Ovary (tissue), 3 donors: ENCODE results near the gene SLC17A9.

ENCODE experiments used
- CTCF ChIP-seq, 3 donors: fragments of 450-650 bp in 2 of 3; fragments of 200-600 bp in 1 of 3; IDR thresholded peaks; one replicate each; pipeline versions ENCODE4 v1.5.1 to v1.8.0; 2016 to 2022; ENCODE audit warnings: antibody characterized with exemption in 3 of 3, mild to moderate bottlenecking in 1 of 3
- POLR2A ChIP-seq: fragments of 450-650 bp; IDR thresholded peaks from one replicate; pipeline ENCODE4 v1.6.1; 2017; ENCODE audit warnings: antibody characterized with exemption, mild to moderate bottlenecking, moderate library complexity
- donor health status: DM: no; HTN: no; CAD: no.

GRCh38 chr20:62995898-62996595 lies 43.5 kb downstream of the SLC17A9 start:
- TF ChIP-seq CTCF (IDR thresholded peaks at IDR 0.05) (no peak), POLR2A (no peak)
